ENCODE results near the gene PDE1A.

Gene PDE1A

DNA sequence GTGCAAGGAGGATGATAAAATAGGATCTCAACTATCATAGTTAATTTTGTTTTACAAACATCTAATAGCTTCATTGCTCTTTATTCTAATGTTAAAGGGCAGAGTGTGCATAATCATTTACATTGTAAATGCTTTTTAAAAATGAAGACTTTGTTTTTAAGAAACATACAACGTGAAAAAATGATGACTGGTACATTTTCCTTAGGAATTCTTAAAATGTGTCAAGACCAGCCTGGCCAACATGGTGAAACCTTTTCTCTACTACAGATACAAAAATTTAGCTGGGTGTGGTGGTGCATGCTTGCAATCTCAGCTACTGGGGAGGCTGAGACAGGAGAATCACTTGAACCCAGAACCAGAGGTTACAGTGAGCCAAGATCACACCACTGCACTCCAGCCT is 179.0 kb downstream of the PDE1A start:
- no peaks in the 10 kb centered on the region for H3K9me3 Mint-ChIP-seq
- H3K4me3 Mint-ChIP-seq: no peak overlapping the region
- H3K36me3 Mint-ChIP-seq (ENCODE audit: low read depth): no peaks in the 10 kb centered on the region
- H3K4me1 Mint-ChIP-seq (ENCODE audit: low read depth): no peaks in the 10 kb centered on the region
- no peaks in the 10 kb centered on the region for H3K27me3 Mint-ChIP-seq (ENCODE audit: low read depth)
- H3K27ac Mint-ChIP-seq: no peak overlapping the region

DNA sequence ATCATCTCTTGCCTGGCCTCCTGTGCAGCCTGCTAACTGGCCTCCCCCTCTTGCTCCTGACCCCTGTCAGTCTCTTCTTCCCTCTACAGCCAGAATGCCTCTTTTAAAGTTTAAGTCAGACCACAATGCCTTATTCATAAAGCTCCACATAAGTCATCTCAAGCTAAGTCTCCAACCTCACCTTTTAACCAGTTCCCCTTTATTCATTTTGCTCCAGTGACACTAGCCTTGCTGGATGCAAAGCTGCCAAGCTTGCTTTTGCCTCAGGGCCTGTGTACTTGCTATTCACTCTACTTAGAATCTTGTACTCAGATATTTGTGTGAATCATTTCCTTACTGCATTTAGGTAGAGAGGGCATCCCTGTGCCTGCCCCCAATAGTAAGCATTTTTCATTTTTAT is 180.9 kb downstream of the PDE1A start:
- Mint-ChIP-seq H3K27ac (no peak overlapping the region), H3K4me1 (ENCODE audit: low read depth) (no peaks in the 10 kb centered on the region), H3K4me3 (no peak overlapping the region), H3K9me3 (no peaks in the 10 kb centered on the region), H3K36me3 (ENCODE audit: low read depth) (no peaks in the 10 kb centered on the region), H3K27me3 (ENCODE audit: low read depth) (no peaks in the 10 kb centered on the region)

DNA sequence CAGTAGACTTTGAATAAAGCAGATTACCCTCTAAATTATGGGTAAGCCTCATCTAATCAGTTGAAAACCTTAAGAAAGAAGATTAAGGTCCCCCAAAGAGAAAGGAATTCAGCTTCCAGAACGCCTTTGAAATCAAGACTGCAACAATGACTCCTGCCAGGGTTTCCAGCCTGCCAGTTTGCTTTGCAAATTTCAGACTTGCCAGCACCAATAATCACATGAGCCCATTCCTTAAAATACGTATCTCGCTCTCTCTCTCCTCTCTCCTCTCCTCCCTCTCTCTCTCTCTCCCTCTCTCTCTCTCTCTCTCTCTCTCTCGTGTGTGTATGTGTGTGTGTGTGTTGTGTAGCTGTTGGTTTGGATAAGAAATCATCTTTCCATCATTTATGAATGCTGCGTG is 184.2 kb downstream of the PDE1A start:
- Mint-ChIP-seq H3K9me3 (no peaks in the 10 kb centered on the region), H3K27ac (no peak overlapping the region), H3K36me3 (ENCODE audit: low read depth) (no peaks in the 10 kb centered on the region), H3K4me1 (ENCODE audit: low read depth) (no peaks in the 10 kb centered on the region), H3K4me3 (no peak overlapping the region), H3K27me3 (ENCODE audit: low read depth) (no peaks in the 10 kb centered on the region)

DNA sequence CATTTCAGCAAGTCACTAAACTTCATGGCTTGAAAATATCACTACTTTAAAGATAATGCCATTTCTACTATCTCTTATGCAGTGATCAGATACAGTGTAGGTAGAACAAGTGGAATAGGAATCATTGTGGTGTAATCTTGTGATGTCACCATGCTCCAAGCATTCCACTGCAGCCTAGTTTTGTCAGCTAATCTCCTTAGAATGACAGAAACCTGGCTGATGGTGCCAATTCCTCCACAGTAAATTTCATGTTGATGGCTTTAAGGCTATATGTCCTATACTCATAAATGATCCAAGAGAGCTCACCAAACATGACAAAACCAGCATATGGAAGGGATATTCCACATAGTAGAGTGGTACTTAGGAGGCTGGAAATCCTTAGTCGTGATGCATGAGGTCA is 184.9 kb downstream of the PDE1A start:
- H3K27ac Mint-ChIP-seq: no peak overlapping the region
- no peak overlapping the region for H3K4me3 Mint-ChIP-seq
- no peaks in the 10 kb centered on the region for H3K9me3 Mint-ChIP-seq
- H3K27me3 Mint-ChIP-seq (ENCODE audit: low read depth): no peaks in the 10 kb centered on the region
- H3K4me1 Mint-ChIP-seq (ENCODE audit: low read depth): no peaks in the 10 kb centered on the region
- H3K36me3 Mint-ChIP-seq (ENCODE audit: low read depth): no peaks in the 10 kb centered on the region

DNA sequence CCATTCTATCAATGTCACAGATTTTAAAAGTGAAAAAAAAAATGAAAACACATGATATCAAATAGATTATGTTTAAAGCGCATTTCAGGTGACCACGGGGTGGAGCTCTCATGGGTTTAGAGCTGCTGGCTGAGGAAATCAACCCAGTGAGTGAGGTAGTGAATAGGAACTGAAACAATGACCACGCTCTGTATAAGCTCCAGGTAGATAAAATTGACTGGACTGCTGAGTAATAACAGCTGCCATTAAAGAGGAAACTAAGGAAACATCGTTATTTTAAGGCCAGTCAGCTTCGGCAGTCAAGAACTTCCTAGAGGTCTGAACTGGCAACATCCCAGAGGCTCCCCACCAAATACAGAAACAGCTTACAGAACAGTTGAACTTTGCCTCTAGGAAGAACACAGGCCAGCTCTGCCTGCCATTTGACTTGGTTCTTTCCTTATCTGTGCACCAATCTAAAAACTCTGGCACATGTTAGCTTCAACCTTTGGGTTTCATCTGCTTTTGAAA is 185.9 kb downstream of the PDE1A start:
- Mint-ChIP-seq H3K9me3 (no peaks in the 10 kb centered on the region), H3K36me3 (ENCODE audit: low read depth) (no peaks in the 10 kb centered on the region), H3K27me3 (ENCODE audit: low read depth) (no peaks in the 10 kb centered on the region), H3K4me1 (ENCODE audit: low read depth) (no peaks in the 10 kb centered on the region), H3K27ac (no peak overlapping the region), H3K4me3 (no peak overlapping the region)

DNA sequence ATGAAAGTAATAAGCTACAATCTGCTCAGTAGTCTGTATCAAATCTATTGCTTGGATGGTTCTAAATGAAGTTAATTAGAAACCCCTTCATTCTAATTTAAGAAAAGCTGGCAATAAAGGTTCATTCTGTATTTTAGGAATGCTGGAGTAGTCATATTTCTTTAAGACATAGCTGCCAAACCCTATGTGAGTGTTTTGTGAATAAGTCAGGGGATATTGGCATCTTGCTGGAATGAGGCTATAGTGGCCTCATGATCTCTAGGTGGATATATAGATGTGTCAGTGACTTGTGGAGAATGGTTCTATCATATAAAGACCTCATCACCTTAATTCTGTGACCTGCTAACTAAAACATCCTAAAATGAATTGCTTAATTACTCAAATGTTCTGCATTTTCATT is 196.3 kb downstream of the PDE1A start:
- no peaks in the 10 kb centered on the region for H3K9me3 Mint-ChIP-seq
- H3K4me3 Mint-ChIP-seq: no peak overlapping the region
- H3K36me3 Mint-ChIP-seq (ENCODE audit: low read depth): no peaks in the 10 kb centered on the region
- no peaks in the 10 kb centered on the region for H3K27me3 Mint-ChIP-seq (ENCODE audit: low read depth)
- H3K4me1 Mint-ChIP-seq (ENCODE audit: low read depth): no peaks in the 10 kb centered on the region
- no peak overlapping the region for H3K27ac Mint-ChIP-seq

DNA sequence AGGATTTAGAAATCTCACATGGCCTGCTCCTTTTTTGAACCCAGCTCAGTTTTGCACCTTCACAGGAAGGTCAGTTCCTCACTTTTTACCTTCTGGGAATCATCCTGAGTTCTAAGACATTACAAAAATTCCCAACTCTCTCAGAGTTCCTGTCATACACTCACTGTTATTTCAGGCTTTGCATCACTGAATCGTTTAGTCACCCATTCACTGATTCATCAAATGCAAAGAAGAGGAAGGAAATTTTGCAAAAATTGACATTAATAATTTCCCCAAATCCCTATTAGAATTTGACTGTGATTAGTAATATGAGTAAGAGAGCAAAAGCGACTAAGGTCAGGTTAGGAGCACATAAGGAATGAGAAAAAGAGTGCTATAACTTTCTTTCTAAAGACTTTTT is 197.5 kb downstream of the PDE1A start:
- H3K27ac Mint-ChIP-seq: no peak overlapping the region
- no peaks in the 10 kb centered on the region for H3K27me3 Mint-ChIP-seq (ENCODE audit: low read depth)
- no peaks in the 10 kb centered on the region for H3K36me3 Mint-ChIP-seq (ENCODE audit: low read depth)
- no peak overlapping the region for H3K4me3 Mint-ChIP-seq
- no peaks in the 10 kb centered on the region for H3K4me1 Mint-ChIP-seq (ENCODE audit: low read depth)
- H3K9me3 Mint-ChIP-seq: no peaks in the 10 kb centered on the region

DNA sequence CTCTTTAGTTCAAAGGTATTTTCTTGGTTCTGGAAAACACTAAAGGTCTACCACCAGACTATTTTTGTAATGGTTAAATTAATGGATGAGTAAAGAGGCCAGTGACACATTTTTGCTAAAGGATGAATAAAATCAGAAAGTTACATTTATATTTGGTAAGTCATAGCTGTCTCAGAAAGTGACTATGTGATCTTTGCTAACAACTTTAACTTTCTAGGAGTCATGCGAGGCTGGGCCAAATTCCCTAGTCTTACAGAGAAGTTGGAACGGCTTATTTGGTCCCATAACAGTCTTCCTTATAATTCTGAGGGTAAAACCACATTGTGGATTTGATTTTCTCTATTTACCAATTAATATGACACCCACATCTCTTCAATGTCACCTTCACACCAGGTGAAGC is 198.1 kb downstream of the PDE1A start:
- Mint-ChIP-seq H3K4me1 (ENCODE audit: low read depth) (no peaks in the 10 kb centered on the region), H3K4me3 (no peak overlapping the region), H3K36me3 (ENCODE audit: low read depth) (no peaks in the 10 kb centered on the region), H3K9me3 (no peaks in the 10 kb centered on the region), H3K27ac (no peak overlapping the region), H3K27me3 (ENCODE audit: low read depth) (no peaks in the 10 kb centered on the region)

DNA sequence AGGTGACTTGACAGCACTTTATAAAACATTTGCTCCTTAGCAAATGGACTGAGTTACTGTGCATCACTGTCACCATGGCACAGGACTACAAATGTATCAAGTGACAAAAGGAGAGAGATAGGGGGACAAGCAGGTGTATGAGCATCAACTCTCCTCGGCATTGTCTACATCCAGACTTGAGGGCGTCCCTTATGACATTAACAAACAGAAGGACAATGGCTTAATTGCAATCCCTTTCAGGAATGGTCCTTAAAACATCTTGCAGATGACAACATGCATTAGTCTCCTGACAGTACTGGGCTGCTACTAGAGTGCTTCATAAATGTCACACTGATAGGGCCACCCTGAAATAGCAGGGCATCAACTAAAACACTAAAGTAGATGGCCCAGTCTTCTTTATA is 198.8 kb downstream of the PDE1A start:
- no peaks in the 10 kb centered on the region for H3K27me3 Mint-ChIP-seq (ENCODE audit: low read depth)
- H3K36me3 Mint-ChIP-seq (ENCODE audit: low read depth): no peaks in the 10 kb centered on the region
- H3K9me3 Mint-ChIP-seq: no peaks in the 10 kb centered on the region
- H3K4me3 Mint-ChIP-seq: no peak overlapping the region
- H3K4me1 Mint-ChIP-seq (ENCODE audit: low read depth): no peaks in the 10 kb centered on the region
- no peak overlapping the region for H3K27ac Mint-ChIP-seq

DNA sequence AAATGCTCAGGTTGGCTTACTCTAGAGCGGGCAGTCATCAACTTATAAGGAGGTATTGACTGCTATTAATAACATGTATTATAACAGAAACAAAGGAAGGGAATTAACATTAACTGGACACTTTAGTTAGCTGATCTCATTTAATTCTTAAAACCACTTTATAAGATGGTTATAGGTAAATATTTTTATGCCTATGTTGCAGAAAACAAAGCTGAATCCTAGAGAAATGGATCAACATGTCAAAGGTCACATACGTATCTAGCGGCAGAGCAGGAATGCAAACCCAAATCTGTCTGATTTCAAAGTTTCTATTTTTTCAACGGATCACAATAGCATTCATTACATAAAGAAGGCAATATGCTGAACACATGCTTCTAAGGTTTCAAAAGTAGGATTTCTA is 200.0 kb downstream of the PDE1A start:
- Mint-ChIP-seq H3K4me1 (ENCODE audit: low read depth) (no peaks in the 10 kb centered on the region), H3K27ac (no peak overlapping the region), H3K36me3 (ENCODE audit: low read depth) (no peaks in the 10 kb centered on the region), H3K27me3 (ENCODE audit: low read depth) (no peaks in the 10 kb centered on the region), H3K9me3 (no peaks in the 10 kb centered on the region), H3K4me3 (no peak overlapping the region)

DNA sequence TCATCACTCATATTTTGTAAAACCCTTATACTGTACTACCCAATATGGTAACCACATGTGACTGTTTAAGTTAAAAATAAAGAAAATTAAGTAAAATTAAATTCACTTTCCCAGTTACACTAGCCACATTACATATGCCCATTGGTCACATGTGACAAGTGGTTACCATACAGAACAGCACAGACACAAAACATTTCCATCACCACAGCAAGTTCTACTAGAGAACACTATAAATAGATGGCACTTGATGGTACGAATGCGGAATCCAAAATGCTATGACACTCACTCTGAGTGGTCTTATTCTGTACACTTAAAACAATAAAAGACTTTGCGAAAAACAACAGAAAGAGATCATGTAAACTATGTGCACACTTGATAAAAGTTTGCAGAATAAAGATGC is 202.2 kb downstream of the PDE1A start:
- Mint-ChIP-seq H3K36me3 (ENCODE audit: low read depth) (no peaks in the 10 kb centered on the region), H3K27ac (no peak overlapping the region), H3K27me3 (ENCODE audit: low read depth) (no peaks in the 10 kb centered on the region), H3K9me3 (no peaks in the 10 kb centered on the region), H3K4me1 (ENCODE audit: low read depth) (no peaks in the 10 kb centered on the region), H3K4me3 (no peak overlapping the region)

DNA sequence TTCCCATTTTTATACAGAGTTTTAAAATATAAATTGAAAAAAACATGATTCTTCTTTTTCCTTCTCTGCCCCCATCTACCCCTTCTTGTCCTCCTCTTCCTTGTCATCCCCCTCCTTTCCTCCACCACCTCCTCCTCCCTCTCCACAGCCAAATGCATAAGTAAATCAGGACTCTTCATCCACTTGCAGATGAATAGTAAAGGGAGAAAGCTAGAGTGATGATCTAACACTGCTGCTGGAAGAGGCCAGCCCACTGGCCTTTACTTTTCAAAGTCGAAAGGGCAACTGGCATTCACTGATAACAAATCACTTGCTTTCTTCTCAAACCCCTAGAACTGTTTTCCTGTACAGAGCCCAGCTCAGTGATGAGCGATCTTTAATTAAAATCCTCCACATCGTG is 205.8 kb downstream of the PDE1A start:
- Mint-ChIP-seq H3K27ac (no peak overlapping the region), H3K36me3 (ENCODE audit: low read depth) (no peaks in the 10 kb centered on the region), H3K9me3 (no peaks in the 10 kb centered on the region)

DNA sequence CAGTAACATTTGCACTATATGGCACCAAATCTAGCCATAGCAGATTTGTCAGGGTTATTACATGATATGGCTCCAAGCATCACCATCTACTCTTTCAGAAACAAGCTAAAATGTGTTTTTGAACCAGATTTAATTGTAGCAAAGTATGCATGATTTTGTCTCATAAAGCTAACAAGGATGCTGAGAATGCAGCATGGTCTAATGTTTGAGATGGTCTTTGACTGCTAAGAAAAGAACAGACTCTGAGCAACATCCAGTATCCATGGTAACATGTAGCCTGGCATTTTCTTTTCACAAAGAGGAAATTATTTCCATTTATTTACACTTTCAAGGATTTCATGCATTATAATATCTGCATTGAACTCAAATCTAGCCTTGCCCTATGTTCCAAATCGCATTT is 206.5 kb downstream of the PDE1A start:
- H3K27me3 Mint-ChIP-seq (ENCODE audit: low read depth): no peaks in the 10 kb centered on the region
- no peaks in the 10 kb centered on the region for H3K4me1 Mint-ChIP-seq (ENCODE audit: low read depth)
- no peaks in the 10 kb centered on the region for H3K9me3 Mint-ChIP-seq
- no peak overlapping the region for H3K27ac Mint-ChIP-seq
- no peak overlapping the region for H3K4me3 Mint-ChIP-seq
- H3K36me3 Mint-ChIP-seq (ENCODE audit: low read depth): no peaks in the 10 kb centered on the region

More for the DNA sequence above, 205.8 kb downstream of the PDE1A start:
- no peaks in the 10 kb centered on the region for H3K4me1 Mint-ChIP-seq (ENCODE audit: low read depth)
- no peak overlapping the region for H3K4me3 Mint-ChIP-seq
- H3K27me3 Mint-ChIP-seq (ENCODE audit: low read depth): no peaks in the 10 kb centered on the region

DNA sequence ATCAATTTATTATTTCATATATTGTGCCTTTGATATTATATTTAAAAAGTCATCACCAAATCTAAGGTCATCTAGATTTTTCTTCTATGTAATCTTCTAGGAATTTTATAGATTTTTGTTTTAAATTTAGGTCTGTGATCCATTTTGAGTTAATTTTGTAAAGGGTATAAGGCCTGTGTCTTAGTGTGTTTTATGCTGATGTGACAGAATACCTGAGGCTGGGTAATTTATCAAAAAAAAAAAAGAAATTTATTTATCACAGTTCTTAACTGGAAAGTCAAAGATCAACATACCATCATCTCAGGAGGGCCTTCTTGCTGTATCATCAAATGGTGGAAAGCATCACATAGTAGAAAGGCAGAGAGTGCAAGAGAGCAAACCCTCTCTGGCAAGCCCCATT is 216.2 kb downstream of the PDE1A start:
- no peaks in the 10 kb centered on the region for H3K36me3 Mint-ChIP-seq (ENCODE audit: low read depth)
- H3K9me3 Mint-ChIP-seq: no peaks in the 10 kb centered on the region

DNA sequence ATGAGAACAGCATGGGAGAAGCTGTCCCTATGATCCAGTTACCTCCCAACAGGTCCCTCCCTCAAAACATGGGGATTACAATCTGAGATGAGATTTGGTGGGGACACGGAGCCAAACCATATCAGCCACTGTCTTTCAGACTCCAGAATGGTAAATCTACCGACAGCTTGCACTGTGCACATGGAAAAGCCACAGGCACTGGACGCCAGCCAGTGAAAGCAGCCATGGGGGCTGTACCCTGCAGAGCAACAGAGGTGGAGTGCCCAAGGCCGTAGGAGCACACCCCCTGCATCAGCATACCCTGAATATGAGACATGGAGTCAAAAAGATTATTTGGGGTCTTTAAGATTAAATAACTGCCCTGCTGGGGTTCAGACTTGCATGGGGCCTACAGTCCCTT is 218.4 kb downstream of the PDE1A start:
- Mint-ChIP-seq H3K27me3 (ENCODE audit: low read depth) (no peaks in the 10 kb centered on the region), H3K4me3 (no peak overlapping the region), H3K9me3 (no peaks in the 10 kb centered on the region), H3K4me1 (ENCODE audit: low read depth) (no peaks in the 10 kb centered on the region), H3K36me3 (ENCODE audit: low read depth) (no peaks in the 10 kb centered on the region), H3K27ac (no peak overlapping the region)

More for the DNA sequence above, 216.2 kb downstream of the PDE1A start:
- H3K27ac Mint-ChIP-seq: no peak overlapping the region
- H3K4me1 Mint-ChIP-seq (ENCODE audit: low read depth): no peaks in the 10 kb centered on the region
- no peaks in the 10 kb centered on the region for H3K27me3 Mint-ChIP-seq (ENCODE audit: low read depth)
- H3K4me3 Mint-ChIP-seq: no peak overlapping the region

DNA sequence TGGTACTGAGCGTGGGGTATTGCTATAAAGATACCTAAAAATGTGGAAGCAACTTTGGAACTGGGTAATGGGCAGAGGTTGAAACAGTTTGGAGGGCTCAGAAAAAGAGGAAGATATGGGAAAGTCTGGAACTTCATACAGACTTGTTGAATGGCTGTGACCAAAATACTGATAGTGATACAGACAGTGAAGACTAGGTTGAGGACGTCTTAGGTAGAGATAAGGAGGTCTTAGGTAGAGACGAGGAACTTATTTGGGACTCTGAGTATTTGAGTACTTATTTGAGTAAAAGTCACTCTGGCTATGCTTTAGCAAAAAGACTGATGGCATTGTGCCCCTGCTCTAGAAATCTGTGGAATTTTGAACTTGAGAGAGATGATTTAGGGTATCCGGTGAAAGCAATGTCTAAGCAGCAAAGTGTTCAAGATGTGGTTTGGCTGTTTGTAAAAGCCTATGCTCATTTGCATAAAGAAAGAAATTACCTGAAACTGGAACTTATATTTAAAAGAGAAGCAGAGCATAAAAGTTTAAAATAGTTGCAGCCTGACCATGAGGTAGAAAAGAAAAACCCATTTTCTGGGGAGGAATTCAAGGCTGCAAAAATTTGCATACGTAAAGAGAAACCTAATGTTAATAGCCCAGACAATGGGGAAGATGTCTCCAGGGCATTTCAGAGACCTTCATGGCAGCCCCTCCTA is 219.6 kb downstream of the PDE1A start:
- H3K4me3 Mint-ChIP-seq: no peak overlapping the region
- no peaks in the 10 kb centered on the region for H3K27me3 Mint-ChIP-seq (ENCODE audit: low read depth)
- no peaks in the 10 kb centered on the region for H3K9me3 Mint-ChIP-seq
- H3K27ac Mint-ChIP-seq: no peak overlapping the region
- H3K36me3 Mint-ChIP-seq (ENCODE audit: low read depth): no peaks in the 10 kb centered on the region
- H3K4me1 Mint-ChIP-seq (ENCODE audit: low read depth): no peaks in the 10 kb centered on the region

Measured in T-helper 1 cell treated with Interleukin-12 subunit alpha and Interleukin-12 subunit beta and Interleukin-4 antibody, amounts not matched to agents 30 μg/mL and 1 μg/mL, for 36 hours (primary cell).